SIG-M5 treated with dmso at 0.1 percent for 504 hours (cell line): ENCODE data around the gene ZNF808.
"Not testable (repeated sequence)": the region's sequence is repeated elsewhere in the genome, so short reads cannot be mapped to it uniquely, and the experiment has no call there.

Experiments used
- DNase-seq: peaks from one replicate; lab custom pipeline; 2025; ENCODE audit not compliant: unreplicated experiment; lab: John Stamatoyannopoulos, UW

ZNF808 gene

GRCh38 chr19:52592301-52592700 is 64.8 kb downstream of the ZNF808 start:
- DNase-seq, result no peak

GRCh38 chr19:52593441-52593840 is 66.0 kb downstream of the ZNF808 start:
- DNase-seq, result not testable (repeated sequence)

- no peak for DNase-seq
Observed at GRCh38 chr19:52599241-52599640, 71.8 kb downstream of the ZNF808 start.

- no peak for DNase-seq
Observed at GRCh38 chr19:52600639-52601024, 73.2 kb downstream of the ZNF808 start.

GRCh38 chr19:52601025-52601973 is 73.8 kb downstream of the ZNF808 start:
- DNase-seq, result peak; percentile 27

GRCh38 chr19:52601974-52602366 is 74.5 kb downstream of the ZNF808 start:
- DNase-seq, result not testable (repeated sequence)

GRCh38 chr19:52602941-52603340 is 75.5 kb downstream of the ZNF808 start:
- DNase-seq, result no peak

GRCh38 chr19:52603558-52604207 is 76.2 kb downstream of the ZNF808 start:
- no peak for DNase-seq
